HEK293 (cell line): ENCODE measurements around the gene LRP1B.

Source experiments
- CTCF ChIA-PET: fragments of 350-600 bp; formaldehyde crosslinking; extraction: SDS; loops from one replicate; lab custom pipeline; 2021; ENCODE audit warnings: antibody characterized with exemption; lab: Yijun Ruan, JAX
- POLR2A ChIA-PET: fragments of 300-600 bp; formaldehyde crosslinking; extraction: SDS; loops from one replicate; lab custom pipeline; 2020; ENCODE audit warnings: antibody characterized with exemption, inconsistent platforms; lab: Yijun Ruan, JAX
- H3K27ac ChIP-seq: fragments of 200-500 bp; sonication (Bioruptor generic); 2 replicates; pipeline ENCODE4 v1.5.1; 2014; ENCODE audit warnings: low read depth, low read length, control low read depth, inconsistent platforms; ENCODE audit errors: extremely low read depth
- H3K36me3 ChIP-seq, 2 experiments: fragments of 200-500 bp in 1 of 2; sonication (Bioruptor generic) in 1 of 2; 1 replicate in 1 of 2; 2 replicates in 1 of 2; pipeline ENCODE4 v1.5.1; 2014 to 2017; ENCODE audit warnings: inconsistent platforms in 2 of 2, low read length in 2 of 2; ENCODE audit not compliant: control insufficient read depth in 2 of 2, insufficient read depth in 1 of 2
- H3K4me1 ChIP-seq: fragments of 200-500 bp; sonication (Bioruptor generic); 2 replicates; pipeline ENCODE4 v1.5.1; 2014; ENCODE audit warnings: mild to moderate bottlenecking, low read length, inconsistent platforms; ENCODE audit not compliant: control insufficient read depth, insufficient read depth
- H3K4me3 ChIP-seq: 2 replicates; pipeline ENCODE4 v1.5.1; 2011; ENCODE audit warnings: low read depth, mild to moderate bottlenecking, control low read depth, low read length, moderate library complexity
- H3K9me3 ChIP-seq: fragments of 200-500 bp; sonication (Bioruptor generic); 2 replicates; pipeline ENCODE4 v1.5.1; 2014; ENCODE audit warnings: low read depth, low read length, inconsistent platforms; ENCODE audit not compliant: control insufficient read depth, insufficient read depth
- GLI4 ChIP-seq: fragments of 450-650 bp; formaldehyde crosslinking; IDR thresholded peaks from 2 replicates; pipeline ENCODE4 v1.5.1; 2016; ENCODE audit warnings: missing biosample characterization, missing genetic modification characterization
- GLIS1 ChIP-seq: fragments of 450-650 bp; formaldehyde crosslinking; IDR thresholded peaks from 2 replicates; pipeline ENCODE4 v1.5.1; 2016; ENCODE audit warnings: missing biosample characterization, missing genetic modification characterization
- SP2 ChIP-seq: fragments of 450-650 bp; formaldehyde crosslinking; IDR thresholded peaks from 2 replicates; pipeline ENCODE4 v1.5.1; 2016; ENCODE audit warnings: missing biosample characterization, missing genetic modification characterization
- ZBTB44 ChIP-seq: fragments of 450-650 bp; IDR thresholded peaks from 2 replicates; pipeline ENCODE4 v1.5.1; 2018; ENCODE audit warnings: missing biosample characterization, mild to moderate bottlenecking, missing genetic modification characterization
- ZFP69B ChIP-seq: fragments of 450-650 bp; formaldehyde crosslinking; IDR thresholded peaks from 2 replicates; pipeline ENCODE4 v1.5.1; 2016; ENCODE audit warnings: missing biosample characterization, missing genetic modification characterization
- ZNF121 ChIP-seq: fragments of 450-650 bp; formaldehyde crosslinking; IDR thresholded peaks from 2 replicates; pipeline ENCODE4 v1.5.1; 2016; ENCODE audit warnings: missing biosample characterization, missing genetic modification characterization
- ZNF148 ChIP-seq: fragments of 450-650 bp; formaldehyde crosslinking; IDR thresholded peaks from 2 replicates; pipeline ENCODE4 v1.5.0; 2017; ENCODE audit warnings: missing biosample characterization, missing genetic modification characterization, borderline replicate concordance
- ZNF155 ChIP-seq: fragments of 450-650 bp; formaldehyde crosslinking; IDR thresholded peaks from 2 replicates; pipeline ENCODE4 v1.5.1; 2016; ENCODE audit warnings: missing biosample characterization, missing genetic modification characterization
- ZNF169 ChIP-seq: fragments of 450-650 bp; formaldehyde crosslinking; IDR thresholded peaks from 2 replicates; pipeline ENCODE4 v1.5.1; 2016; ENCODE audit warnings: missing biosample characterization, missing genetic modification characterization
- ZNF223 ChIP-seq: fragments of 450-650 bp; formaldehyde crosslinking; IDR thresholded peaks from 2 replicates; pipeline ENCODE4 v1.5.1; 2016; ENCODE audit warnings: missing biosample characterization, missing genetic modification characterization
- ZNF26 ChIP-seq: fragments of 450-650 bp; formaldehyde crosslinking; IDR thresholded peaks from 2 replicates; pipeline ENCODE4 v1.5.1; 2016; ENCODE audit warnings: missing biosample characterization, missing genetic modification characterization
- ZNF449 ChIP-seq: fragments of 450-650 bp; formaldehyde crosslinking; IDR thresholded peaks from 2 replicates; pipeline ENCODE4 v1.5.1; 2017; ENCODE audit warnings: missing biosample characterization, mild to moderate bottlenecking, missing genetic modification characterization, moderate library complexity
- ZNF473 ChIP-seq: fragments of 450-650 bp; formaldehyde crosslinking; IDR thresholded peaks from 2 replicates; pipeline ENCODE4 v1.5.1; 2017; ENCODE audit warnings: missing biosample characterization, missing genetic modification characterization
- ZNF48 ChIP-seq: fragments of 450-650 bp; formaldehyde crosslinking; IDR thresholded peaks from 2 replicates; pipeline ENCODE4 v1.5.1; 2016; ENCODE audit warnings: missing biosample characterization, missing genetic modification characterization
- ZNF501 ChIP-seq: fragments of 450-650 bp; formaldehyde crosslinking; IDR thresholded peaks from 2 replicates; pipeline ENCODE4 v1.5.1; 2016; ENCODE audit warnings: missing biosample characterization, missing genetic modification characterization
- ZNF596 ChIP-seq: fragments of 450-650 bp; IDR thresholded peaks from 2 replicates; pipeline ENCODE4 v1.5.0; 2018; ENCODE audit warnings: missing biosample characterization, mild to moderate bottlenecking, missing genetic modification characterization, moderate library complexity
- ZNF664 ChIP-seq: fragments of 450-650 bp; formaldehyde crosslinking; IDR thresholded peaks from 2 replicates; pipeline ENCODE4 v1.5.1; 2016; ENCODE audit warnings: missing biosample characterization, missing genetic modification characterization
- ZNF692 ChIP-seq: fragments of 450-650 bp; formaldehyde crosslinking; IDR thresholded peaks from 2 replicates; pipeline ENCODE4 v1.5.1; 2016; ENCODE audit warnings: missing biosample characterization, missing genetic modification characterization
- ZNF76 ChIP-seq: fragments of 450-650 bp; formaldehyde crosslinking; IDR thresholded peaks from 2 replicates; pipeline ENCODE4; 2016; ENCODE audit warnings: low read depth, missing biosample characterization, missing genetic modification characterization, borderline replicate concordance
- ZNF830 ChIP-seq: fragments of 450-650 bp; IDR thresholded peaks from 2 replicates; pipeline ENCODE4 v1.5.0; 2018; ENCODE audit warnings: missing biosample characterization, missing genetic modification characterization, low read depth, mild to moderate bottlenecking, moderate library complexity
- TF ChIP-seq, protein P1 (sequence below): fragments of 450-650 bp; formaldehyde crosslinking; IDR thresholded peaks from 2 replicates; pipeline ENCODE4 v1.5.1; 2017; ENCODE audit warnings: missing biosample characterization, missing genetic modification characterization
- TF ChIP-seq, protein P2 (sequence below): IDR thresholded peaks from 2 replicates; pipeline ENCODE4 v1.6.1; 2011; ENCODE audit warnings: mild to moderate bottlenecking, low read depth, low read length, borderline replicate concordance

LRP1B gene

DNA sequence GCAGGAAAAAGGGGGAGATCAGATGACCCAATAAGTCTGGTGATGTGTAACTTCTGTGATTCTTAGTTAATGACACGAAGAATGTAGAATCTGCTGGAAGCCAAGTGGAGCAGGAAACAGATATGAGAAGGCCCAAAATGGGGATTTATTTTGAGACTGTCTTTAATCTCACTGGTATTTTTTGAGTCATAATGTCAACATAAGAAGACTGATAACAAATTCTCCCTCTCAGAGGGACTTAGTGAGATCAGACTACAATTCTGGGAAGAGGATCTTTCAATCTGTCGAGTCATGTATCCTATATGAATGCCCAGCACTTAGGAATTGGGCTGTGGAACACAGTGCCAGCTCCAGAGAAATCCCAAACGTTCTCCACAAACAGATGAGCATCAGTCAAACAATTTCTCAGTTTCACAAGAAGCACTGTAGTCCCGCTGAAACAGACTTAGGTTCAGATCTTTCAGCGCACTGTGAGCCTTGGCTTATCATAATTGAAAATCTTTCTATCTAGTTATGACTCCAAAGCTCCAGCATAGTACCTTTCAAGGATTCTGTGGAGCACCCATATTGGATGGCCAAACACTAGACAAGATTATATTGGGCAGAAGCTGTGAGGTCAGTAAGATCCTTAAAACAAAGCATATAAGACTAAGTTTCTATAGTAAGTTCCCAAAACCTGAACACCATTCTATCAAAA is 738.2 kb downstream of the LRP1B start:
- Histone ChIP-seq H3K4me3 (no peak overlapping the region), H3K9me3 (no peaks in the 10 kb centered on the region), H3K4me1 (no peaks in the 10 kb centered on the region), H3K27ac (no peak overlapping the region), H3K36me3 (no peaks in the 10 kb centered on the region)
- POLR2A ChIA-PET = no interaction called here
- CTCF ChIA-PET = interaction anchor here (0.6 to 0.7 kb wide), 3 partner anchors 8 to 827 kb away, joined by 3 read pairs; no protein-coding TSS in a partner anchor
- TF ChIP-seq ZNF664 (tag by site-specific recombination) (no peak), SP2 (tag by site-specific recombination) (no peak), ZNF449 (tag by site-specific recombination) (no peak), ZNF76 (tag by site-specific recombination) (no peak), ZNF501 (tag by site-specific recombination) (no peak), ZNF169 (tag by site-specific recombination) (no peak), ZNF155 (tag by site-specific recombination) (no peak), ZNF830 (no peak), ZNF48 (tag by site-specific recombination) (no peak), ZNF692 (no peak)
- TF ChIP-seq, protein P1, sequence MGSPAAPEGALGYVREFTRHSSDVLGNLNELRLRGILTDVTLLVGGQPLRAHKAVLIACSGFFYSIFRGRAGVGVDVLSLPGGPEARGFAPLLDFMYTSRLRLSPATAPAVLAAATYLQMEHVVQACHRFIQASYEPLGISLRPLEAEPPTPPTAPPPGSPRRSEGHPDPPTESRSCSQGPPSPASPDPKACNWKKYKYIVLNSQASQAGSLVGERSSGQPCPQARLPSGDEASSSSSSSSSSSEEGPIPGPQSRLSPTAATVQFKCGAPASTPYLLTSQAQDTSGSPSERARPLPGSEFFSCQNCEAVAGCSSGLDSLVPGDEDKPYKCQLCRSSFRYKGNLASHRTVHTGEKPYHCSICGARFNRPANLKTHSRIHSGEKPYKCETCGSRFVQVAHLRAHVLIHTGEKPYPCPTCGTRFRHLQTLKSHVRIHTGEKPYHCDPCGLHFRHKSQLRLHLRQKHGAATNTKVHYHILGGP (tag by site-specific recombination) = no peak
- TF ChIP-seq, protein P2, sequence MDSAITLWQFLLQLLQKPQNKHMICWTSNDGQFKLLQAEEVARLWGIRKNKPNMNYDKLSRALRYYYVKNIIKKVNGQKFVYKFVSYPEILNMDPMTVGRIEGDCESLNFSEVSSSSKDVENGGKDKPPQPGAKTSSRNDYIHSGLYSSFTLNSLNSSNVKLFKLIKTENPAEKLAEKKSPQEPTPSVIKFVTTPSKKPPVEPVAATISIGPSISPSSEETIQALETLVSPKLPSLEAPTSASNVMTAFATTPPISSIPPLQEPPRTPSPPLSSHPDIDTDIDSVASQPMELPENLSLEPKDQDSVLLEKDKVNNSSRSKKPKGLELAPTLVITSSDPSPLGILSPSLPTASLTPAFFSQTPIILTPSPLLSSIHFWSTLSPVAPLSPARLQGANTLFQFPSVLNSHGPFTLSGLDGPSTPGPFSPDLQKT = no peak

- Histone ChIP-seq H3K36me3 (no peaks in the 10 kb centered on the region), H3K4me3 (no peak overlapping the region)
- POLR2A ChIA-PET = no interaction called here
- TF ChIP-seq GLIS1 (no peak), ZNF26 (tag by site-specific recombination) (no peak), ZNF48 (tag by site-specific recombination) (no peak), ZNF596 (tag by site-specific recombination) (no peak), ZNF148 (tag by site-specific recombination) (no peak), ZNF473 (tag by site-specific recombination) (no peak), GLI4 (tag by site-specific recombination) (no peak), ZNF121 (no peak), ZBTB44 (tag by site-specific recombination) (no peak), ZNF223 (tag by site-specific recombination) (no peak), ZFP69B (tag by site-specific recombination) (no peak)
- TF ChIP-seq, protein P2 = no peak
These were observed 744.6 kb downstream of the LRP1B start for GRCh38 chr2:141386168-141386567.

More at GRCh38 chr2:141386168-141386567, 744.6 kb downstream of the LRP1B start:
- no peaks in the 10 kb centered on the region for H3K4me1 ChIP-seq
- no peaks in the 10 kb centered on the region for H3K9me3 ChIP-seq
- CTCF ChIA-PET = no interaction called here
- H3K27ac ChIP-seq = no peak overlapping the region
